Trophoblast cell (in vitro differentiated cells and primary cell): ENCODE data around the gene ADAMTS12.

Experiments
- DNase-seq, 2 donors: peaks; one replicate each; pipeline ENCODE4 v3.0.0-alpha.2; 2016
- H2AFZ ChIP-seq: 2 replicates; pipeline ENCODE4 v1.6.1; 2013; ENCODE audit warnings: low read length, moderate library complexity, mild to moderate bottlenecking; ENCODE audit not compliant: insufficient read depth, poor library complexity
- H2AK5ac ChIP-seq: 2 replicates; pipeline ENCODE4 v1.6.1; 2013; ENCODE audit warnings: mild to moderate bottlenecking, low read length
- H2BK120ac ChIP-seq: 2 replicates; pipeline ENCODE4 v1.6.1; 2013; ENCODE audit warnings: low read length, mild to moderate bottlenecking, moderate library complexity; ENCODE audit not compliant: insufficient read depth, poor library complexity
- H2BK12ac ChIP-seq: 2 replicates; pipeline ENCODE4 v1.6.1; 2013; ENCODE audit warnings: mild to moderate bottlenecking, low read length, moderate library complexity
- H2BK5ac ChIP-seq: 2 replicates; pipeline ENCODE4 v1.6.1; 2013; ENCODE audit warnings: low read length, low read depth, moderate library complexity, mild to moderate bottlenecking; ENCODE audit not compliant: poor library complexity
- H3K14ac ChIP-seq: 2 replicates; pipeline ENCODE4 v1.6.1; 2013; ENCODE audit warnings: mild to moderate bottlenecking, low read length
- H3K18ac ChIP-seq: 2 replicates; pipeline ENCODE4 v1.6.1; 2013; ENCODE audit warnings: mild to moderate bottlenecking, low read length
- H3K23ac ChIP-seq: 2 replicates; pipeline ENCODE4 v1.6.1; 2013; ENCODE audit warnings: low read length
- H3K27ac ChIP-seq: 2 replicates; pipeline ENCODE4 v1.5.1; 2013; ENCODE audit warnings: low read depth, mild to moderate bottlenecking, inconsistent platforms, low read length, moderate library complexity
- H3K27me3 ChIP-seq: 2 replicates; pipeline ENCODE4 v1.6.1; 2013; ENCODE audit warnings: inconsistent platforms, mild to moderate bottlenecking, low read length, moderate library complexity; ENCODE audit not compliant: insufficient read depth
- H3K36me3 ChIP-seq, 2 experiments: 1 replicate in 1 of 2; 2 replicates in 1 of 2; pipeline ENCODE4 v1.6.1; 2013; ENCODE audit warnings: low read length in 2 of 2, mild to moderate bottlenecking in 2 of 2, moderate library complexity in 1 of 2; ENCODE audit not compliant: insufficient read depth in 2 of 2, control insufficient read depth in 1 of 2
- H3K4ac ChIP-seq: 2 replicates; pipeline ENCODE4 v1.6.1; 2013; ENCODE audit warnings: low read depth, mild to moderate bottlenecking, low read length, moderate library complexity
- H3K4me1 ChIP-seq, 2 experiments: 1 replicate in 1 of 2; 2 replicates in 1 of 2; pipeline ENCODE4 v1.6.1; 2013; ENCODE audit warnings: low read length in 2 of 2, mild to moderate bottlenecking in 2 of 2, moderate library complexity in 1 of 2; ENCODE audit not compliant: insufficient read depth in 2 of 2, control insufficient read depth in 1 of 2
- H3K4me2 ChIP-seq: 2 replicates; pipeline ENCODE4 v1.6.1; 2013; ENCODE audit warnings: inconsistent platforms, mild to moderate bottlenecking, low read length, moderate library complexity
- H3K4me3 ChIP-seq: 2 replicates; pipeline ENCODE4 v1.5.1; 2013; ENCODE audit warnings: mild to moderate bottlenecking, low read depth, low read length, inconsistent platforms
- H3K79me1 ChIP-seq: one replicate; pipeline ENCODE4 v1.6.1; 2013; ENCODE audit warnings: low read length
- H3K79me2 ChIP-seq: 2 replicates; pipeline ENCODE4 v1.6.1; 2013; ENCODE audit warnings: low read length, mild to moderate bottlenecking; ENCODE audit not compliant: control insufficient read depth, insufficient read depth, poor library complexity
- H3K9ac ChIP-seq: 2 replicates; pipeline ENCODE4 v1.6.1; 2013; ENCODE audit warnings: mild to moderate bottlenecking, low read length
- H3K9me3 ChIP-seq: 2 replicates; pipeline ENCODE4 v1.6.1; 2013; ENCODE audit warnings: low read depth, mild to moderate bottlenecking, control low read depth, inconsistent platforms, low read length; ENCODE audit not compliant: insufficient read depth
- H4K12ac ChIP-seq: 2 replicates; pipeline ENCODE4 v1.6.1; 2013; ENCODE audit warnings: low read depth, mild to moderate bottlenecking, low read length, moderate library complexity
- H4K8ac ChIP-seq: 2 replicates; pipeline ENCODE4 v1.6.1; 2013; ENCODE audit warnings: low read depth, mild to moderate bottlenecking, low read length, moderate library complexity
- H4K91ac ChIP-seq: one replicate; pipeline ENCODE4 v1.6.1; 2013; ENCODE audit warnings: low read depth, mild to moderate bottlenecking, low read length, moderate library complexity
- WGBS: extraction: QIAGEN DNeasy Blood & Tissue Kit; methylation state at CpG from one replicate; pipeline ENCODE4 v1.1.7; 2013; ENCODE audit warnings: missing lambda C conversion rate; ENCODE audit not compliant: insufficient read length, insufficient coverage; ENCODE audit errors: extremely low coverage; 5-methylcytosine and 5-hydroxymethylcytosine counted together

The ADAMTS12 gene

DNA sequence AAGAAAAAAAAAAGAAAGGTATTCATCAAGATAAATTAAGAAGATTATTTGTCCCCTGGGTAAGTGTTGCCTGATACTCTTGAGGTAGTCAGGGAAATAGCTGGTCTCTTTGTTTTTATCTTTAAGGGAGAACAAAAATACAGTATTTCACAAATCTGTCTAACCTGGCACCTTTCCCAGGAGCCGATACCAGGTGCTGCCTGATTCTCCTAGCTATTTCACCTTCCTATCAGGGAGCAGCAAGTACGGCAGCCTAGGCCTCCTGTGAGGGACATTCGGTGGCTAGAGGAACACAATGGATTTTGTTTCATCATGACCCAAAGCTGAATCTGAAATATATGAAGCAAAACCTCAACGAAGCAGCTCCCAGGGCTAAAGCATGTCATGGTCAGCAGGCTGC lies 365.0 kb downstream of the ADAMTS12 start:
- no peak overlapping the region for H3K14ac ChIP-seq
- H3K79me2 ChIP-seq = no peaks in the 10 kb centered on the region
- no peaks in the 10 kb centered on the region for H3K27me3 ChIP-seq
- no peak overlapping the region for H4K12ac ChIP-seq
- no peak overlapping the region for H3K4ac ChIP-seq
- no peaks in the 10 kb centered on the region for H3K79me1 ChIP-seq
- H3K27ac ChIP-seq = no peak overlapping the region
- H3K36me3 ChIP-seq = no peaks in the 10 kb centered on the region
- H3K18ac ChIP-seq = no peak overlapping the region
- H2BK5ac ChIP-seq = no peak overlapping the region
- no peak overlapping the region for H3K4me2 ChIP-seq
- H4K91ac ChIP-seq = no peak overlapping the region
- H2BK120ac ChIP-seq = no peak overlapping the region
- no peak overlapping the region for H2AFZ ChIP-seq
- no peak overlapping the region for H2AK5ac ChIP-seq
- H3K4me3 ChIP-seq = no peak overlapping the region
- no peak overlapping the region for H4K8ac ChIP-seq
- H3K9ac ChIP-seq = no peak overlapping the region
- peaks cover 0 to 2% of the 10 kb centered on the region in 2 experiments for H3K4me1 ChIP-seq
- H3K9me3 ChIP-seq = no peaks in the 10 kb centered on the region
- WGBS = no CpG with 5 or more reads among the region's 4 CpGs
- no peak overlapping the region for H3K23ac ChIP-seq
- no peak for DNase-seq
- H2BK12ac ChIP-seq = no peak overlapping the region

- no peaks in the 10 kb centered on the region for H3K79me2 ChIP-seq
- H3K27me3 ChIP-seq = no peaks in the 10 kb centered on the region
- H3K9me3 ChIP-seq = peaks cover 3% of the 10 kb centered on the region
- H2BK120ac ChIP-seq = no peak overlapping the region
- peaks cover 0 to 2% of the 10 kb centered on the region in 2 experiments for H3K4me1 ChIP-seq
- H4K91ac ChIP-seq = no peak overlapping the region
- WGBS = no CpG with 5 or more reads among the region's 2 CpGs
- no peak for DNase-seq
- H3K79me1 ChIP-seq = no peaks in the 10 kb centered on the region
- H4K8ac ChIP-seq = no peak overlapping the region
- no peak overlapping the region for H3K4me2 ChIP-seq
- no peak overlapping the region for H2BK12ac ChIP-seq
- H3K4me3 ChIP-seq = no peak overlapping the region
- H3K4ac ChIP-seq = no peak overlapping the region
- no peak overlapping the region for H2AFZ ChIP-seq
- no peaks in the 10 kb centered on the region for H3K36me3 ChIP-seq
- no peak overlapping the region for H2AK5ac ChIP-seq
- no peak overlapping the region for H3K27ac ChIP-seq
- no peak overlapping the region for H3K18ac ChIP-seq
- no peak overlapping the region for H4K12ac ChIP-seq
- no peak overlapping the region for H3K14ac ChIP-seq
- no peak overlapping the region for H3K9ac ChIP-seq
- H3K23ac ChIP-seq = no peak overlapping the region
- H2BK5ac ChIP-seq = no peak overlapping the region
Measured at GRCh38 chr5:33524476-33524875, 367.3 kb downstream of the ADAMTS12 start.

DNA sequence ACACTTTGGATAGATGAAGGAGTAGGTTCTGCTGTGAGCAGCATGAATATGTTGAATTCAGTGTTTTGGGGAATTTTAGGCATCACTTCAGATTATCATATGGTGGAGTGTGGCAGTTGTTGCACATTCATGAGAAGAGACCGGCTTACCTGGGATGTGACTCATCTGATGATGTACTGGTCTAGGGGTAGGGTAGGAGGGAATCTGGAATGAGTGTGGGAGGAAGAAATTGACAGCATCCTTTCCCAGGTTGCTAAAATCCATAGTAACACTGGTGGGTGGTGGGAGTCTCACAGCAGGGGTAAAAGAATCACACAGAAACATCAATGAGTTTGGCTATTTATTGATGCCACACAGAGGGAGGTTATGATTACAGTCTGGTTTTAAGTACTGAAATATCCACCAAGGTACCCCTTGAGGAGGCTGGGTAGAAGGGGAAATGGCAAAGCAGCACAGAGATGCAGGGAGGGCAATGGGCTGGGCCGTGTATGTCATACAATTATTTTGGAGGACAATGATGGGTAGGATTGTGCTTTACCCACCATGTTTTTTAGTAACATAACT lies 368.5 kb downstream of the ADAMTS12 start:
- H3K14ac ChIP-seq = no peak overlapping the region
- no peak overlapping the region for H4K91ac ChIP-seq
- no CpG with 5 or more reads among the region's 2 CpGs for WGBS
- H3K27ac ChIP-seq = no peak overlapping the region
- no peaks in the 10 kb centered on the region for H3K27me3 ChIP-seq
- H3K4me2 ChIP-seq = no peak overlapping the region
- H3K9me3 ChIP-seq = peaks cover 3% of the 10 kb centered on the region
- no peak overlapping the region for H2AFZ ChIP-seq
- H3K23ac ChIP-seq = no peak overlapping the region
- H4K12ac ChIP-seq = no peak overlapping the region
- H4K8ac ChIP-seq = no peak overlapping the region
- no peaks in the 10 kb centered on the region for H3K79me1 ChIP-seq
- H3K4me1 ChIP-seq = peaks cover 0 to 2% of the 10 kb centered on the region in 2 experiments
- no peak overlapping the region for H3K18ac ChIP-seq
- H3K4ac ChIP-seq = no peak overlapping the region
- no peak overlapping the region for H2BK120ac ChIP-seq
- H3K9ac ChIP-seq = no peak overlapping the region
- no peak overlapping the region for H2BK5ac ChIP-seq
- DNase-seq = no peak
- no peaks in the 10 kb centered on the region for H3K36me3 ChIP-seq
- no peak overlapping the region for H3K4me3 ChIP-seq
- no peaks in the 10 kb centered on the region for H3K79me2 ChIP-seq
- H2BK12ac ChIP-seq = no peak overlapping the region
- H2AK5ac ChIP-seq = no peak overlapping the region

DNA sequence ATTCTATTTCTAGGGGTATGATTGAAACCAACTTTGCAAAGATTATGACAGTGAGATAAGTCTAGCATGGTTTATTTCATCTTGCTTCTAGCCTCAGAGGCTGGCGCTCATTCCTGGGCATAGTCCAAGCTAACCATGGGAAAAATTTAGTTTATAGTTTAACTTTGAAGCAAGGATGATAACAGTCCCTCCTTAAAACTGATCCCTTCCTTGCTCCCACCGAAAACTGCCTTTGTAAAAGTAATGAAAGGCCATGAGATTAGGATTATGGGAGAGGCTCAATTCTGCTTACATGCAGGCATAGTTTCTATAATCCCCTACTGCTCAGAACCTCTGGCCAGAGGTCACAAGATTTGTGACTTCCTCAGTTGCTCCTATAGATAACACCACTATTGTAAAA lies 375.4 kb downstream of the ADAMTS12 start:
- WGBS = no CpG with 5 or more reads among the region's 2 CpGs
- H2BK5ac ChIP-seq = no peak overlapping the region

More for the DNA sequence above, 375.4 kb downstream of the ADAMTS12 start:
- no peaks in the 10 kb centered on the region for H3K79me1 ChIP-seq
- no peak overlapping the region for H3K4ac ChIP-seq
- no peaks in the 10 kb centered on the region for H3K27me3 ChIP-seq
- peaks cover 3% of the 10 kb centered on the region for H3K9me3 ChIP-seq
- no peak overlapping the region for H3K23ac ChIP-seq
- H3K79me2 ChIP-seq = no peaks in the 10 kb centered on the region
- H4K8ac ChIP-seq = no peak overlapping the region
- no peak overlapping the region for H2BK12ac ChIP-seq
- no peak for DNase-seq
- H3K18ac ChIP-seq = no peak overlapping the region
- H2AK5ac ChIP-seq = no peak overlapping the region
- H4K12ac ChIP-seq = no peak overlapping the region
- H2AFZ ChIP-seq = no peak overlapping the region
- H3K4me1 ChIP-seq = no peaks in the 10 kb centered on the region
- no peak overlapping the region for H3K9ac ChIP-seq
- H4K91ac ChIP-seq = no peak overlapping the region
- no peak overlapping the region for H3K14ac ChIP-seq
- H2BK120ac ChIP-seq = no peak overlapping the region
- no peak overlapping the region for H3K4me3 ChIP-seq
- H3K4me2 ChIP-seq = no peak overlapping the region
- H3K27ac ChIP-seq = no peak overlapping the region
- no peaks in the 10 kb centered on the region for H3K36me3 ChIP-seq
